ENCODE results near the gene CTAGE1.
"Not testable (repeated sequence)": the region's sequence is repeated elsewhere in the genome, so short reads cannot be mapped to it uniquely, and the experiment has no call there.

Gene CTAGE1

GRCh38 chr18:22417496-22418188 is at the start of gene CTAGE1:
Gene CTAGE1 (minus strand): TSS chr18:22417915. CDS start chr18:22417811, 104 bp downstream.
- no peak for DNase-seq

DNA sequence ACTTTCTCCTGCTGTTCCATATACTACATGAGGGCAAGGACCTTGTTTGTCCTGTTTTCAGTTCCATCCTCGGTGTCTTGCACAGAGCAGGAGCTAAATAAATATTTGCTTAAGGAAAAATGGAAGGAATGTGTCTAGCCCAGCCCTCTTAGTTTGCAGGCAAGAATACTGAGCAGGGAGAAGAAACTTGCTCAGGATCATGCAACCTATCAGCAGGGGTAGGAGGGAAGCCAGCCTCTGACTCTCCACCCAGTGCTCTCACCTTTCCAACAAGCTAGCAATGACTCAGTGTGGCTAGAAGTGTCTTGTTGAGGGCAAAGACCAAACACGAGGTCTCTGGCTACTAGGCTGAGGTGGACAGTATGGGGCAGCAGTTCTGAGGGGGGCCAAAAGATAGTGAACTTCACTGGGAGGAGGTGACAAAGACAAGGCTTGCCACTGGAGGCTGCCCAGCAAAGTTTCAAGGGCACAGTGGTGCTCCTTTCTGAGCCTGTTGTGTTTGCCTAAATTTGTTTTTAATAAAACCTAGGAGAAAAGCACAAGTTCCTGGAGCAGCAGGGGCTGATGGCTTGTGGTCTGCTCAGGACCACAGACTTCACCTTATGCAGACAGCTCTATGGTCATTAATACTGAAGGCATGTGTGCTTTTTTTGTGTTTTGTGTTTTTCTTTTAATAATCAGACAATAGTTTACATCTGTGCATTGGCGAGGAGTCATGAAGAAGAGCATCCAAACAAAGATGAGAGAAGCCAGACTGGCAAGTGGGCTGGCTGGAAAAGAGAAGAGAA is 49.1 kb upstream of the CTAGE1 start:
- no peak for DNase-seq

DNA sequence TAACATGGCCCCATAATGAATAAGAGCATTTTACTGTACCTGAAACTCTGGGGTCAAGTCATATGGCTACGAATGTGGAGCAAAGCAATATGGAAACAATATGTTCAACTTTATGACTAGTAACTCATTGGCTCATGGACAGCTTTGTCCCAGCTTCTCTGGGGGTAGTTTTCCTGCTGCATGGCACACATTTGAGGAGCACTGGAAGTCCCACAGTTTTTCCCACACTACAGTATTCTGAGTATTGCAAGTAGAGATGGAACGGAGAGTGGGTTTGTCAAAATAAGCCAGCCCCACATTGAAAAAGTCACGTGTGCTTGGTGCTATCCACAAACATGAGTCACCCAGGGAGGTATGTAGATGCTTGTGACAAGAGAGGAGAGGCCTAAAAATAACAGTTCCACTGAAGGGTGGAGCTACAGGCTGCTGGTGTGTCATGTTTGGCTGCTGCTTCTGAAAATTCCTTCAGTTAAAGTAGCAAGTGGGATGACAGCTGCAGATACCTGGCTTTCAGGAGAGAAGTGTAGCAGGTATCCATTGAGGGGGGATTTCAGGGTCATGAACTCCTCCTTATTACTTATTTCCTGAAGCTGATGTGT is 48.2 kb upstream of the CTAGE1 start:
- no peak for DNase-seq

DNA sequence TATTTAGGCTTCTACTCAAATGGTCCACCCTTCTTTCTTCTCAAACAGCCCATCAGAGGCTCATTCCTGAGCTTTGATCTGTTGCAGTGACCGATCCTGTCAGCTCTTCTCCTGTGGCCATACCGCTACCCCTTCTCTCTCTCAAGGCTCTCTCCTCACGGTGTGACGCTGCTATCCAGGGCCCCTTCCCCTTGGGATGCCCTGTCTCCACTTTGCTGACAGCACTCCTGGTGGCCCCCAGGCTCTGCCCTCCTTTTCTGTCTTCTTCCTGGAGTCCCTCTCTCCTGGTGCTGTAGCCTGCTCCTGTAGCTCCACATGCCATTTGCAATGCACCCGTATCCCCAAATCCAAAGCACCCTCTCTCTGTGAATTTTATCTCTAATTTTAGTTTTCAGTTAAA is 45.4 kb upstream of the CTAGE1 start:
- no peak for DNase-seq

GRCh38 chr18:22459491-22459890 is 41.8 kb upstream of the CTAGE1 start:
- DNase-seq, result no peak

GRCh38 chr18:22457524-22457923 is 39.8 kb upstream of the CTAGE1 start:
- DNase-seq, result no peak

GRCh38 chr18:22456547-22456946 is 38.8 kb upstream of the CTAGE1 start:
- DNase-seq, result no peak

GRCh38 chr18:22456116-22456480 is 38.4 kb upstream of the CTAGE1 start:
- no peak for DNase-seq

DNA sequence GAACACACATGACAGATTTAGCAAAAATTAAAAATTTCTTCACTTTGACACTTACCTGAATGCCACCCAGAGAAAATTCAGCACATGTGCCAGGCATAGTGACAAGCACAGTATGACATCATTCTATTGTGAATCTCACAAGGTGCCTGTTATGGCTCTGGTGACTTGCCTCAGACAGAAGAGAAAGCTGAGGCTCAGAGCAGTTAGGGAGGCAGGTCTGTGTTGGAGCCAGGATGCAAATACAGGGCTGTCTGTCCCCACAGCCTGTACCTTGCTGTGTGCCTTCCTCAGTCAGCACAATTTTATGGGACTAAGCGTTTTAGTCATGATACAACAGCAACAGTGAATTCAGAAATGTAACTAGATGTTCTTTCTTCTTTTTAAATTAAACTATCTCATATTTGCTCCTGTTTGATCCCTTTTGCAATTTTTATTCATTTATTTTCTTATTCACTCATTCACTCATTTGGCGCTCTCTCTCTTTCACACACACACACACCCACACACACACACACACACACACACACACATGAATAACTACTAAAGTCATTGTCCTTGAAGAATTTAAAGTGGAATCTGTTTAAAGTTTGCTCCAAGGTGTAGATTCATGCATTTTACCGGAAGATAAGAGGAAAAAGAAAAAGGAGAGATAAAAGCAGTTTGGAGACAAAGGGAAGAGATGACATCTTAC is 37.9 kb upstream of the CTAGE1 start:
- no peak for DNase-seq

GRCh38 chr18:22453315-22453714 is 35.6 kb upstream of the CTAGE1 start:
- no peak for DNase-seq

DNA sequence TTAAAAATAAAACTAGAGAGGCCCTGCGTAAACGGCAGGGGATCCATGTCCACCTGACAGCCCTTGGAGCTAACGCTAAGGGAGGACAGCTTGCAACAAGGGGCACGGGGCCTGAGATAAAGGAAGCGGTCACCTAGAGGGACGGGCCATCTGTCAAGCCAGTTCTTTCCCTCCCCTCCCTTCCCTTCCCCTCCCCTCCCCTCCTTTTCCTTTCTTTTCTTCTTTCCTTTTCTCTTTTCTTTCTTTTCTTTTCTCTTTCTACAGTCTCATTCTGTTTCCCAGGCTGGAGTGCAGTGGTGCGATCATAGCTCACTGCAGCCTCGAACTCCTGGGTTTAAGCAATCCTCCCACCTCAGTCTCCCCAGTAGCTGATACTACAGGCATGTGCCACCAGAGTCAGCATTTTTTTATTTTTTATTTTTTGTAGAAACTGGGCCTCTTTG is 34.5 kb upstream of the CTAGE1 start:
- DNase-seq, result no peak

DNA sequence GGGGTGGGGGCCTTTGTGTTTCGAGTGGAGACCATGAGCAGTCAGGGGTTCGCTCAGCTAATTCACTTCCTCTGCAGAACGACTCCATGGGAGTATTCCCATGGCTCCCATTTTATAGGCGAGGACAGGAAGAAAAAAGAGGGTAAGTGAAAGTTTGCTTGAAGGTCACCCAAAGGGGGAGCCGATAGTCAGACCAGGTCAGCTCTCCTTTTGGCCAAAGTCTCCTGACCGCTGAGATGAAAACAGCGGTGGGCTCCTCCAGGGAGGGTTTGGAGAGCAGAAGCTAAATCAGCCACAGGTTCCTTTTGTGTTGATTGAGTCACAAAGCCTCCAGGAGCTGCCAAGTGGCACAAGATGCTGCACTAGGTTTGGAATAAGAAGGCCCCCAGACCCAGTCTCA is 34.1 kb upstream of the CTAGE1 start:
- no peak for DNase-seq

DNA sequence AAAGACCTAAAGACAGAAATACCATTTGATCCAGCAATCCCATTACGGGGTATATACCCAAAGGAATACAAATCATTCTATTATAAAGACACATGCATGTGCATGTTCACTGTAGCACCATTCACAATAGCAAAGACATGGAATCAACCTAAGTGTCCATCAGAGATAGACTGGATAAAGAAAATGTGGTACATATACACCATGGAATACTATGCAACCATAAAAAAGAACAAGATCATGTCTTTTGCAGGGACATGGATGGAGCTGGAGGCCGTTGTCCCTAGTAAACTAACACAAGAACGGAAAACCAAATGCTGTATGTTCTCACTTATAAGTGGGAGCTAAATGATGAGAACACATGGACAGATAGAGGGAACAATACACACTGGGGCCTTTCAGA is 33.1 kb upstream of the CTAGE1 start:
- not testable (repeated sequence) for DNase-seq

DNA sequence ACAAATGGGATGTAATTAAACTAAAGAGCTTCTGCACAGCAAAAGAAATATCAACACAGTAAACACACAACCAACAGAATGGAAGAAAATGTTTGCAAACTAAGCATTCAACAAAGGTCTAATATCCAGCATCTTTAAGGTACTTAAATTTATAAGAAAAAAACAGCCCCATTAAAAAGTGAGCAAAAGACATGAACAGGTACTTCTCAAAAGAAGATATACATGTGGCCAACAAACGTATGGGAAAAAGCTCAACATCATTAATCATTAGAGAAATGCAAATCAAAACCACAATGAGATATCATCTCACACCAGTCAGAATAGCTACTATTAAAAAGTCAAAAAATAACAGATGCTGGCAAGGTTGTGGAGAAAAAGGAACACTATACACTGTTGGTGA is 32.6 kb upstream of the CTAGE1 start:
- DNase-seq, result not testable (repeated sequence)

DNA sequence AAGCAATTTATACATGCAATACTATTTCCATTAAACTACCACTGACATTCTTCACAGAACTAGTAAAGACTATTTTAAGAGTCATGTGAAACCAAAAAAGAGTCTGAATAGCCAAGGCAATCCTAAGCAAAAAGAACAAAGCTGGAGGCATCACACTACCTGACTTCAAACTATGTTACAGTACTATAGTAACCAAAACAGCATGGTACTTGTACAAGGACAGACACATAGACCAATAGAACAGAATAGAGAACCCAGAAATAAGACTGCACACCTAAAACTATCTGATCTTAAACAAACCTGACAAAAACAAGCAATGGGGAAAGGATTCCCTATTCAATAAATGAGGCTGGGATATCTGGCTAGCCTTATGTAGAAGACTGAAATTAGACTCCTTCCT is 32.0 kb upstream of the CTAGE1 start:
- not testable (repeated sequence) for DNase-seq

DNA sequence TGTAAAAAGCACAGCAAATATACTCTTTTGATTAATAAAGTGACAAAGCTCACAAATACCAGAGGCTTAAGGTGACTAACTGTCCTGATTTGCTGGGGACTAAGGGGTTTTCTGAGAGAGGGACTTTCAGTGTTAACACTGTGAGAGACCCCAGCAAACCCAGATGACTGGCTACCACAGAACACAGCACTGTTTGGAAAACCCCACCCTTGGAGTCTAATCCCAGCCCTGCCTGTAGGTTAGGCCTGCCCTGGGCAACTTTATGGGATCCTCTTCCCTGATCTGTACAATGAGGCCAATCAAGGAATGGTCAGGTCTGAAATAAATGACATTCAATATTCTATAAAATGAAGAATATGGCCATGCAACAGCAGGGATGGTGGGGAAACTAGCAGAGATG is 30.5 kb upstream of the CTAGE1 start:
- no peak for DNase-seq

- DNase-seq, result no peak
Observed at GRCh38 chr18:22447792-22448191, 30.1 kb upstream of the CTAGE1 start.

GRCh38 chr18:22446911-22447310 is 29.2 kb upstream of the CTAGE1 start:
- DNase-seq, result no peak

- no peak for DNase-seq
Observed at GRCh38 chr18:22446325-22446724, 28.6 kb upstream of the CTAGE1 start.

GRCh38 chr18:22441638-22442037 is 23.9 kb upstream of the CTAGE1 start:
- DNase-seq, result no peak

DNA sequence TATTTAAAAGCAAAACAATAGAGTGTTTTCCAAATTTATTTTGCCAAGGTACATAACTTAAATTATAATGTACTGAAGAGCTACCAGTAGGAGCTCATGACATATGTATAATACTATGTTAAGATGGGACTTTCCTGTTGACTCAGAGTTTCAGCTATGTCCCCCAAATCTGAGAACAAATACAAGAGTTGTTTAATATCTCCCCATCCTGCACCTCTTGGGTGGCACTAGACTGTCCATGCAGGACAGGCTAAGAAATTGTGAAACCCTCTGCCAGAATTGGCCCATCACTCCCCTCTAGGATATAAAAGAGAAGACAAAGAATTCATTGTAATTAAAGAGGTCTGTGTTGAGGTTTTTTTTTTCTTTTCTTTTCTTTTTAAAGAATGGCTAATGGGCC is 21.7 kb upstream of the CTAGE1 start:
- DNase-seq, result no peak

- no peak for DNase-seq
Observed at GRCh38 chr18:22436136-22436535, 18.4 kb upstream of the CTAGE1 start.

- DNase-seq, result no peak
Observed at GRCh38 chr18:22434973-22435608, 17.4 kb upstream of the CTAGE1 start.

All from stimulated activated CD4-positive, alpha-beta T cell treated with anti-CD3 and anti-CD28 coated beads, Interleukin-15, amount 100 ng/mL, for 24 hours (primary cell).